HG03571 (cell line): ENCODE measurements around the gene CDC42EP2.
A peak's percentile ranks its signal among the peaks of the same experiment; 100 is the strongest.

Experiments
- ATAC-seq: cut with Tn5 transposase; IDR thresholded peaks from one replicate; pipeline ENCODE4 v1.9.1; 2021; ENCODE audit not compliant: unreplicated experiment

Gene CDC42EP2

GRCh38 chr11:65314501-65315203 is at the start of gene CDC42EP2:
Gene CDC42EP2, plus strand, starts transcription at chr11:65314866. Its CDS starts 6,033 bp downstream, at chr11:65320899.
- ATAC-seq, result peak; percentile 47

GRCh38 chr11:65266210-65266609 is 48.5 kb upstream of the CDC42EP2 start:
- no peak for ATAC-seq

GRCh38 chr11:65274735-65275682 is 39.7 kb upstream of the CDC42EP2 start:
- no peak for ATAC-seq

GRCh38 chr11:65275906-65276305 is 38.8 kb upstream of the CDC42EP2 start:
- no peak for ATAC-seq

GRCh38 chr11:65277631-65278277 is 36.9 kb upstream of the CDC42EP2 start:
- ATAC-seq, result no peak

GRCh38 chr11:65278356-65278755 is 36.3 kb upstream of the CDC42EP2 start:
- ATAC-seq, result no peak

- ATAC-seq, result no peak
These were observed 35.4 kb upstream of the CDC42EP2 start for GRCh38 chr11:65279279-65279678.

- ATAC-seq, result no peak
These were observed 34.8 kb upstream of the CDC42EP2 start for GRCh38 chr11:65279741-65280440.

GRCh38 chr11:65280646-65281045 is 34.0 kb upstream of the CDC42EP2 start:
- no peak for ATAC-seq

- ATAC-seq, result no peak
These were observed 28.0 kb upstream of the CDC42EP2 start for GRCh38 chr11:65286686-65287085.

GRCh38 chr11:65287601-65288000 is 27.1 kb upstream of the CDC42EP2 start:
- no peak for ATAC-seq

GRCh38 chr11:65288706-65289536 is 25.7 kb upstream of the CDC42EP2 start:
- no peak for ATAC-seq

- no peak for ATAC-seq
These were observed 24.1 kb upstream of the CDC42EP2 start for GRCh38 chr11:65290448-65291165.

GRCh38 chr11:65291613-65292012 is 23.1 kb upstream of the CDC42EP2 start:
- ATAC-seq, result no peak

GRCh38 chr11:65292890-65293289 is 21.8 kb upstream of the CDC42EP2 start:
- ATAC-seq, result no peak

- ATAC-seq, result no peak
These were observed 20.7 kb upstream of the CDC42EP2 start for GRCh38 chr11:65293909-65294381.

GRCh38 chr11:65295001-65295400 is 19.7 kb upstream of the CDC42EP2 start:
- ATAC-seq, result no peak

GRCh38 chr11:65295571-65296341 is 18.9 kb upstream of the CDC42EP2 start:
- no peak for ATAC-seq
